H9 (cell line): ENCODE results near the gene ST8SIA6. TPM values are rescaled to one million over a fixed set of nuclear protein-coding genes. Genes with fewer than 3 reads are reported as not detected.
A peak's percentile ranks its signal among the peaks of the same experiment; 100 is the strongest.

ENCODE experiments used
- DNase-seq: peaks from one replicate; pipeline ENCODE4 v3.0.0-alpha.2; 2017
- H2AFZ ChIP-seq: one replicate; pipeline ENCODE4 v1.6.1; 2013; ENCODE audit warnings: mild to moderate bottlenecking, low read length, control low read depth, moderate library complexity
- H2AK5ac ChIP-seq: 2 replicates; pipeline ENCODE4 v1.6.1; 2013; ENCODE audit warnings: low read length, control low read depth, mixed read lengths; ENCODE audit not compliant: insufficient read length
- H2BK120ac ChIP-seq: one replicate; pipeline ENCODE4 v1.6.1; 2013; ENCODE audit warnings: low read depth, mild to moderate bottlenecking, low read length, control low read depth, inconsistent platforms; ENCODE audit not compliant: poor library complexity, severe bottlenecking
- H2BK12ac ChIP-seq: 2 replicates; pipeline ENCODE4 v1.6.1; 2013; ENCODE audit warnings: low read length, control low read depth, mixed read lengths, low read depth; ENCODE audit not compliant: insufficient read length
- H2BK15ac ChIP-seq: 2 replicates; pipeline ENCODE4 v1.6.1; 2013; ENCODE audit warnings: low read depth, low read length, control low read depth
- H2BK20ac ChIP-seq: one replicate; pipeline ENCODE4 v1.6.1; 2013; ENCODE audit warnings: low read depth, mild to moderate bottlenecking, low read length, control low read depth, inconsistent platforms; ENCODE audit not compliant: poor library complexity, severe bottlenecking
- H2BK5ac ChIP-seq: 2 replicates; pipeline ENCODE4 v1.6.1; 2013; ENCODE audit warnings: low read length, control low read depth, mixed read lengths; ENCODE audit not compliant: insufficient read length
- H3K14ac ChIP-seq: 2 replicates; pipeline ENCODE4 v1.6.1; 2013; ENCODE audit warnings: low read length, control low read depth; ENCODE audit not compliant: insufficient read depth
- H3K18ac ChIP-seq: 2 replicates; pipeline ENCODE4 v1.6.1; 2013; ENCODE audit warnings: low read depth, mild to moderate bottlenecking, mixed read lengths, low read length, control low read depth; ENCODE audit not compliant: insufficient read length
- H3K23ac ChIP-seq: 2 replicates; pipeline ENCODE4 v1.6.1; 2013; ENCODE audit warnings: low read length, control low read depth, mixed read lengths, low read depth; ENCODE audit not compliant: insufficient read length
- H3K23me2 ChIP-seq: 2 replicates; pipeline ENCODE4 v1.6.1; 2013; ENCODE audit warnings: low read depth, mild to moderate bottlenecking, mixed read lengths, low read length, control low read depth; ENCODE audit not compliant: insufficient read length, poor library complexity, severe bottlenecking
- H3K27ac ChIP-seq: 2 replicates; pipeline ENCODE4 v1.5.1; 2013; ENCODE audit warnings: low read length, control low read depth, mixed read lengths, low read depth; ENCODE audit not compliant: insufficient read length
- H3K27me3 ChIP-seq: 2 replicates; pipeline ENCODE4 v1.6.1; 2013; ENCODE audit warnings: low read length, control low read depth, inconsistent platforms; ENCODE audit not compliant: insufficient read depth
- H3K4ac ChIP-seq: 2 replicates; pipeline ENCODE4 v1.6.1; 2013; ENCODE audit warnings: low read depth, mild to moderate bottlenecking, control low read depth, inconsistent platforms, low read length, moderate library complexity
- H3K4me1 ChIP-seq: 2 replicates; pipeline ENCODE4 v1.6.1; 2013; ENCODE audit warnings: low read length, control low read depth, inconsistent platforms; ENCODE audit not compliant: insufficient read depth
- H3K4me2 ChIP-seq: 2 replicates; pipeline ENCODE4 v1.6.1; 2013; ENCODE audit warnings: low read length, control low read depth, mixed read lengths; ENCODE audit not compliant: insufficient read length, insufficient read depth
- H3K56ac ChIP-seq: 2 replicates; pipeline ENCODE4 v1.6.1; 2013; ENCODE audit warnings: low read depth, mild to moderate bottlenecking, mixed read lengths, low read length, control low read depth; ENCODE audit not compliant: insufficient read length
- H3K79me1 ChIP-seq: 2 replicates; pipeline ENCODE4 v1.6.1; 2013; ENCODE audit warnings: low read depth, mild to moderate bottlenecking, moderate library complexity, low read length, control low read depth, inconsistent platforms; ENCODE audit not compliant: insufficient read depth, poor library complexity, severe bottlenecking
- H3K79me2 ChIP-seq: 2 replicates; pipeline ENCODE4 v1.6.1; 2013; ENCODE audit warnings: low read length, control low read depth, inconsistent platforms; ENCODE audit not compliant: insufficient read depth
- H3K9ac ChIP-seq: 2 replicates; pipeline ENCODE4 v1.6.1; 2013; ENCODE audit warnings: low read length, control low read depth, mixed read lengths; ENCODE audit not compliant: insufficient read length; ENCODE audit errors: extremely low read depth
- H3K9me3 ChIP-seq: one replicate; pipeline ENCODE4 v1.6.1; 2013; ENCODE audit warnings: low read depth, low read length, inconsistent platforms; ENCODE audit not compliant: control insufficient read depth
- H3T11ph ChIP-seq: one replicate; pipeline ENCODE4 v1.6.1; 2013; ENCODE audit warnings: mild to moderate bottlenecking, low read length, control low read depth, inconsistent platforms
- H4K20me1 ChIP-seq: one replicate; pipeline ENCODE4 v1.6.1; 2013; ENCODE audit not compliant: control insufficient read depth, insufficient read length, insufficient read depth
- H4K5ac ChIP-seq: 2 replicates; pipeline ENCODE4 v1.6.1; 2013; ENCODE audit warnings: low read depth, mild to moderate bottlenecking, mixed read lengths, low read length, control low read depth; ENCODE audit not compliant: insufficient read length
- H4K8ac ChIP-seq: replicated peaks from 2 replicates; pipeline ENCODE4 v1.6.1; 2013; ENCODE audit warnings: low read length, control low read depth, mixed read lengths, low read depth; ENCODE audit not compliant: insufficient read length
- H4K91ac ChIP-seq: 2 replicates; pipeline ENCODE4 v1.6.1; 2013; ENCODE audit warnings: low read depth, mild to moderate bottlenecking, moderate library complexity, mixed read lengths, low read length, control low read depth; ENCODE audit not compliant: insufficient read length
- H3K27ac Mint-ChIP-seq, 3 experiments: 2 replicates in 2 of 3; 3 replicates in 1 of 3; pipeline ENCODE4 v1.8.0; 2020 to 2021; ENCODE audit warnings: mixed read lengths in 3 of 3, mild to moderate bottlenecking in 1 of 3, moderate library complexity in 1 of 3
- H3K27me3 Mint-ChIP-seq: 2 replicates; pipeline ENCODE4 v1.8.0; 2021; ENCODE audit warnings: low read depth, mild to moderate bottlenecking, moderate library complexity, mixed read lengths
- H3K36me3 Mint-ChIP-seq, 3 experiments: 2 replicates in 2 of 3; 3 replicates in 1 of 3; pipeline ENCODE4 v1.8.0; 2020 to 2021; ENCODE audit warnings: low read depth in 3 of 3, mixed read lengths in 3 of 3; ENCODE audit not compliant: insufficient read depth in 1 of 3
- H3K4me1 Mint-ChIP-seq, 2 experiments: 2 replicates each; pipeline ENCODE4 v1.8.0; 2020; ENCODE audit warnings: mixed read lengths in 2 of 2
- H3K4me3 Mint-ChIP-seq, 2 experiments: 2 replicates in 1 of 2; 3 replicates in 1 of 2; pipeline ENCODE4 v1.8.0; 2020 to 2021; ENCODE audit warnings: mild to moderate bottlenecking in 2 of 2, mixed read lengths in 2 of 2, moderate library complexity in 1 of 2
- H3K9me3 Mint-ChIP-seq, 2 experiments: 2 replicates in 1 of 2; 3 replicates in 1 of 2; pipeline ENCODE4 v1.8.0; 2020; ENCODE audit warnings: mild to moderate bottlenecking in 2 of 2, mixed read lengths in 2 of 2, moderate library complexity in 1 of 2
- CTCF ChIP-seq: fragments of 200-600 bp; sonication (generic); conservative IDR thresholded peaks from 3 replicates; pipeline ENCODE4 v1.8.0; 2021; ENCODE audit warnings: antibody characterized with exemption, mild to moderate bottlenecking
- WGBS: extraction: QIAGEN DNeasy Blood & Tissue Kit; methylation state at CpG from one replicate; pipeline ENCODE4 v1.1.7; 2013; ENCODE audit warnings: missing lambda C conversion rate, low lambda C conversion rate, mixed read lengths; ENCODE audit not compliant: insufficient read length; ENCODE audit errors: extremely low coverage; 5-methylcytosine and 5-hydroxymethylcytosine counted together
- total RNA-seq: library from RNA; stranded (reverse); gene quantifications from 2 replicates; pipeline ENCODE4 v1.2.1, GENCODE V29; 2021

Gene ST8SIA6
- total RNA-seq, 1 experiment from 2014 or later = 0.37 TPM

GRCh38 chr10:17409170-17409733 is 45.1 kb downstream of the ST8SIA6 start:
- Histone ChIP-seq H3K18ac (no peak overlapping the region), H2BK5ac (no peak overlapping the region), H2BK120ac (no peak overlapping the region), H4K91ac (no peak overlapping the region), H3K79me1 (no peaks in the 10 kb centered on the region), H2BK12ac (no peak overlapping the region), H3K23ac (no peak overlapping the region), H3K23me2 (no peaks in the 10 kb centered on the region), H2BK20ac (no peak overlapping the region), H3K9me3 (no peaks in the 10 kb centered on the region), H3K14ac (no peak overlapping the region; the same call in 1 of the 2 replicates), H3K4me2 (no peak overlapping the region), H3T11ph (no peak overlapping the region), H2AFZ (no peak overlapping the region), H2AK5ac (no peak overlapping the region), H4K8ac (no peak overlapping the region), H3K4me1 (peaks cover 7% of the 10 kb centered on the region; the same call in 1 of the 2 replicates), H4K20me1 (no peaks in the 10 kb centered on the region), H3K27ac (no peak overlapping the region), H4K5ac (no peak overlapping the region), H3K27me3 (no peaks in the 10 kb centered on the region), H3K4ac (no peak overlapping the region), H3K56ac (no peak overlapping the region), H3K79me2 (no peaks in the 10 kb centered on the region), H3K9ac (no peak overlapping the region), H2BK15ac (no peak overlapping the region)
- Mint-ChIP-seq H3K4me3 (no peak overlapping the region), H3K4me1 (peaks cover 19 to 30% of the 10 kb centered on the region in 2 experiments), H3K27me3 (no peaks in the 10 kb centered on the region), H3K36me3 (no peaks in the 10 kb centered on the region; a peak in 1 of 7 replicates), H3K9me3 (0 out of 5 replicates have a peak, but pooled peaks cover 0 to 2% of the 10 kb centered on the region in 2 experiments), H3K27ac (peak overlapping the region in 1 of 3 experiments; percentile 96; a peak in 2 of 7 replicates)
- TF ChIP-seq CTCF = peak; percentile 64
- no CpG with 5 or more reads among the region's 5 CpGs for WGBS
- no peak for DNase-seq
